AG04450 (cell line): ENCODE data around the gene UFD1. TPM values are rescaled to one million over a fixed set of nuclear protein-coding genes. Genes with fewer than 3 reads are reported as not detected.

ENCODE experiments used
- CTCF ChIA-PET: fragments of 300-600, 350-600 bp; formaldehyde crosslinking; extraction: SDS; loops from one replicate; lab custom pipeline; 2022; ENCODE audit warnings: antibody characterized with exemption, inconsistent platforms; lab: Charles Lee
- POLR2A ChIA-PET: fragments of 350-600 bp; formaldehyde crosslinking; extraction: SDS; loops from one replicate; lab custom pipeline; 2021; ENCODE audit warnings: antibody characterized with exemption, inconsistent platforms; lab: Yijun Ruan, JAX
- DNase-seq: peaks from one replicate; pipeline ENCODE4 v3.0.0-alpha.2; 2011; ENCODE audit warnings: low read depth, low spot score
- H3K27ac ChIP-seq: one replicate; pipeline ENCODE4 v1.5.1; 2012; ENCODE audit warnings: low read depth, low read length, control low read depth
- H3K27me3 ChIP-seq: one replicate; pipeline ENCODE4 v1.6.0; 2012; ENCODE audit warnings: low read length; ENCODE audit not compliant: control insufficient read depth, insufficient read depth
- H3K4me3 ChIP-seq: 2 replicates; pipeline ENCODE4 v1.5.1; 2011; ENCODE audit warnings: mild to moderate bottlenecking, low read depth, low read length, control low read depth
- H3K9me3 ChIP-seq: 2 replicates; pipeline ENCODE4 v1.5.1; 2012; ENCODE audit warnings: low read length; ENCODE audit not compliant: control insufficient read depth, insufficient read depth
- CTCF ChIP-seq: IDR thresholded peaks from 2 replicates; pipeline ENCODE4 v1.5.1; 2011; ENCODE audit warnings: low read depth, low read length, control low read depth, inconsistent platforms
- polyA plus RNA-seq: library from polyadenylated mRNA; depleted of rRNA; stranded (reverse); fragments of >200 nt; gene quantifications from 2 replicates; pipeline ENCODE4 v1.2.3, GENCODE V29; 2011

Gene UFD1
- polyA plus RNA-seq, 1 experiment: 87.3 TPM

- POLR2A ChIA-PET: no interaction called here
- H3K27me3 ChIP-seq: no peaks in the 10 kb centered on the region
- H3K4me3 ChIP-seq: no peak overlapping the region
- TF ChIP-seq CTCF: no peak
- DNase-seq: no peak
- no peak overlapping the region for H3K27ac ChIP-seq
- CTCF ChIA-PET: interaction anchor here (0.9 to 2.4 kb wide), 2 partner anchors 17 to 224 kb away, joined by 3 to 6 read pairs; no protein-coding TSS in a partner anchor
- no peaks in the 10 kb centered on the region for H3K9me3 ChIP-seq
Observed at GRCh38 chr22:19405652-19406051, 73.3 kb downstream of the UFD1 start.

DNA sequence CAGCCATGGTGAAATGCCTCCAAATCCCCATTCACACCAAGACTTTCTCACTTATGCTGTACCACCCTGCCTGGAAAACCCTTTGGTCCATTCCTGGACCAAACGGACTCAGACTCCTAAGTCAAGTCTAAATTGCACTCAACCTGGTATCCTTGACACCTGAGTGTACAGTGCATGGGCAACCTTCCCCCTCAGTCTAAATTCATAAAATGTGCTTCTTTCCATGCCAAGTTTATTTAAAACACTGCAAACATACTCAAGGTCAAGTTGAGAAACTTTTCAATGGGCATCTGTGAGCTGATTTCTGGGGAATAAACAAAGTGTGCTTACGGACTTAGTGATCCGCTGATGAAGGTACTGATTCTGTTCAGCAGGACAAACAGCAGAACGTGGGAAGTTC lies 73.9 kb downstream of the UFD1 start:
- CTCF ChIA-PET: interaction anchor here (0.9 to 2.4 kb wide), 2 partner anchors 17 to 225 kb away, joined by 3 to 6 read pairs; no protein-coding TSS in a partner anchor
- Histone ChIP-seq H3K27ac (no peak overlapping the region), H3K4me3 (no peak overlapping the region), H3K27me3 (no peaks in the 10 kb centered on the region), H3K9me3 (no peaks in the 10 kb centered on the region)
- POLR2A ChIA-PET: no interaction called here
- TF ChIP-seq CTCF: no peak
- no peak for DNase-seq

DNA sequence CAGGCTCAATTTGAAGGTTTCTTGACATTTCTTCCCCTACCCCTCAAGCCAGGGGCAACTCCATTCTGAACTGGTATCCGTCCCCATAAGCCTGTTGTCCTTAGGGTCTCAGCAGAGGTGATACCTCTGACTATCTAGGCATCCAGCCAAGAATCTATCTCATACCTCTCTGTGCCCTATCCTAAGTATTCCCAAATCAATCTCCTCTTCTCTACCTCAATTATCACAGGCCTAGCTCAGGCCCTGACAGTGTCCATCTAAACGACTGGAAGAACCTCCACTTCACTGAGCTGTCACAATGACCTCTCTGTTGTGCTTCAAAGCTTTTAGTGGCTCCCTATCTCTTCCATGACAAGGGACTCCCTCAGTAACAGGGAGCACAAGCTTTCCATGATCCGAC lies 74.3 kb downstream of the UFD1 start:
- CTCF ChIA-PET: interaction anchor here (0.5 to 2.4 kb wide), 2 partner anchors 225 to 228 kb away, joined by 4 to 6 read pairs; no protein-coding TSS in a partner anchor

GRCh38 chr22:19402642-19403191 lies 76.3 kb downstream of the UFD1 start:
- H3K4me3 ChIP-seq: no peak overlapping the region
- POLR2A ChIA-PET: no interaction called here
- no peak for DNase-seq
- H3K9me3 ChIP-seq: no peaks in the 10 kb centered on the region
- H3K27me3 ChIP-seq: no peaks in the 10 kb centered on the region
- TF ChIP-seq CTCF: no peak
- no peak overlapping the region for H3K27ac ChIP-seq
- CTCF ChIA-PET: no interaction called here

More for the DNA sequence above, 74.3 kb downstream of the UFD1 start:
- Histone ChIP-seq H3K27ac (no peak overlapping the region), H3K27me3 (no peaks in the 10 kb centered on the region), H3K9me3 (no peaks in the 10 kb centered on the region), H3K4me3 (no peak overlapping the region)
- DNase-seq: no peak
- POLR2A ChIA-PET: no interaction called here
- TF ChIP-seq CTCF: no peak

- no peaks in the 10 kb centered on the region for H3K9me3 ChIP-seq
- no peak for TF ChIP-seq CTCF
- no peak for DNase-seq
- H3K27me3 ChIP-seq: no peaks in the 10 kb centered on the region
- CTCF ChIA-PET: no interaction called here
- H3K27ac ChIP-seq: no peak overlapping the region
- POLR2A ChIA-PET: no interaction called here
- no peak overlapping the region for H3K4me3 ChIP-seq
Observed at GRCh38 chr22:19401483-19401882, 77.5 kb downstream of the UFD1 start.
